ENCODE results near the gene PLEKHG4. TPM values are rescaled to one million over a fixed set of nuclear protein-coding genes. Genes with fewer than 3 reads are reported as not detected.

PLEKHG4 gene
- total and polyA plus RNA-seq, 9 of the 15 experiments (the other 6 are each of a cell fraction or from before 2014, with no cell fraction given), result 3.7 to 36.8 (median 17.9) TPM

DNA sequence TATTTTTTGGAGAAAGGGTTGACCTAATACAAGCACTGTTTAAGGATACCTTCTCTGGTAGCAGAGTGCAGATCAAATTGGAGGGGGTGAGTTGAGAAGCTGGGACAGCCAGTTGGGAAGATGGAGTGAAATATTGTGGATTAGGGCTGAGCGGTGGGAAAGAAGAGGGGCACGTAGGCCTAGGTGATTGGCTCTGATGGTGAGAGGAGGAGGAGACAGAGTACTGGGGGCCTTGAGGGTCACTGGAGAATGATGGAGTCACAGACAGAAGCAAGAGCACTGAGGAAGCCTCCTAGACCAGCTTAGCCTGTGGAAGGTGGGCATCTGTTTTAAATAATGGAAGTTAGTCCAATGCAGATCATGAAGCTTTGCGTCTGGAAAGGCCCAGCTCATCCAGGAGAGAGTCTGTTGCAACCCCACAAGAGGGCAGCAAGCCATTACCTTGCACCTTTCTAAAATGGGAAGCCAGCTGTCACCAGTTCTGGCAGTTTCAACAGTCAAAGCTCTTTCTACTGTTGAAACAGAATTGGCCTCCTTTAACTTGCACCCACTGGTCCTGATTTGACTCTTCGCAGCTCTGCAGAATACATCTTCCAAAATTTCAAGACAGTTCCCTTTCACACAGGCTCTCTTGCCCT, 18.8 kb upstream of the PLEKHG4 start:
- H3K4me1 ChIP-seq (replicated peaks in 1 of 2; ENCODE audit: control insufficient read depth in 2 of 2, insufficient read depth in 2 of 2, low read length in 2 of 2), result peaks cover 3 to 15% of the 10 kb centered on the region in 2 experiments; a peak in 3 of 5 replicates
- ATAC-seq (peak; percentile 92), FAIRE-seq (peak; percentile 98), DNase-seq (ENCODE audit: extremely low read depth in 1 of 4, low spot score in 3 of 4) (peak; percentile 29 to 79 (median 48))
- no peak overlapping the region for H3K4me3 ChIP-seq
- no peaks in the 10 kb centered on the region for H3K27me3 ChIP-seq (ENCODE audit: control insufficient read depth in 2 of 2, insufficient read depth in 2 of 2, low read length in 2 of 2)
- H3K4me2 ChIP-seq (ENCODE audit: insufficient read depth, low read length), result no peak overlapping the region
- peak overlapping the region; percentile 52; the same call in 1 of the 2 replicates for H2AFZ ChIP-seq (ENCODE audit: low read depth, low read length)
- WGBS (ENCODE audit: insufficient coverage, low coverage, missing lambda C conversion rate), result 31% methylated on average over 3 of the region's 4 CpGs
- POLR2A ChIA-PET, result interaction anchor here (0.6 to 1.6 kb wide), 8 partner anchors 28 to 301 kb away, joined by 3 to 4 read pairs (median 3); no protein-coding TSS in a partner anchor
- in situ Hi-C loops (cut with MboI), result no loop called here
- no peaks in the 10 kb centered on the region for H3K9me1 ChIP-seq (ENCODE audit: control insufficient read depth, insufficient read depth, low read length)
- intact Hi-C loops (cut with micrococcal nuclease), result loop anchor here (1.0 to 5.0 kb wide), 4 partner anchors 18 to 207 kb away; no protein-coding TSS in a partner anchor
- CTCF ChIA-PET (ENCODE audit: low intra/inter-chr PET ratio), result interaction anchor here (0.6 to 2.1 kb wide), 6 partner anchors 16 to 139 kb away, joined by 4 to 18 read pairs (median 6); partner anchors contain the start of gene PLEKHG4
- no peaks in the 10 kb centered on the region for H3K36me3 ChIP-seq (ENCODE audit: control insufficient read depth, insufficient read depth, low read length)
- no peaks in the 10 kb centered on the region for H3K9me3 ChIP-seq (replicated peaks; ENCODE audit: control insufficient read depth, insufficient read depth, low read depth, low read length)
- H3K27ac ChIP-seq (ENCODE audit: extremely low read depth, low read depth, low read length), result peak overlapping the region; percentile 37; the same call in 1 of the 3 replicates
- H3K9ac ChIP-seq (ENCODE audit: insufficient read depth in 1 of 2, low read depth in 2 of 2, low read length in 2 of 2), result no peak overlapping the region; a peak in 1 of 4 replicates
- no TSS peak for BruUV-seq (replicated peaks)
- H3K79me2 ChIP-seq (ENCODE audit: control insufficient read depth, insufficient read depth, low read length), result no peaks in the 10 kb centered on the region
- H4K20me1 ChIP-seq (replicated peaks; ENCODE audit: control insufficient read depth, insufficient read depth, low read length), result no peaks in the 10 kb centered on the region
- TF ChIP-seq, protein P1, sequence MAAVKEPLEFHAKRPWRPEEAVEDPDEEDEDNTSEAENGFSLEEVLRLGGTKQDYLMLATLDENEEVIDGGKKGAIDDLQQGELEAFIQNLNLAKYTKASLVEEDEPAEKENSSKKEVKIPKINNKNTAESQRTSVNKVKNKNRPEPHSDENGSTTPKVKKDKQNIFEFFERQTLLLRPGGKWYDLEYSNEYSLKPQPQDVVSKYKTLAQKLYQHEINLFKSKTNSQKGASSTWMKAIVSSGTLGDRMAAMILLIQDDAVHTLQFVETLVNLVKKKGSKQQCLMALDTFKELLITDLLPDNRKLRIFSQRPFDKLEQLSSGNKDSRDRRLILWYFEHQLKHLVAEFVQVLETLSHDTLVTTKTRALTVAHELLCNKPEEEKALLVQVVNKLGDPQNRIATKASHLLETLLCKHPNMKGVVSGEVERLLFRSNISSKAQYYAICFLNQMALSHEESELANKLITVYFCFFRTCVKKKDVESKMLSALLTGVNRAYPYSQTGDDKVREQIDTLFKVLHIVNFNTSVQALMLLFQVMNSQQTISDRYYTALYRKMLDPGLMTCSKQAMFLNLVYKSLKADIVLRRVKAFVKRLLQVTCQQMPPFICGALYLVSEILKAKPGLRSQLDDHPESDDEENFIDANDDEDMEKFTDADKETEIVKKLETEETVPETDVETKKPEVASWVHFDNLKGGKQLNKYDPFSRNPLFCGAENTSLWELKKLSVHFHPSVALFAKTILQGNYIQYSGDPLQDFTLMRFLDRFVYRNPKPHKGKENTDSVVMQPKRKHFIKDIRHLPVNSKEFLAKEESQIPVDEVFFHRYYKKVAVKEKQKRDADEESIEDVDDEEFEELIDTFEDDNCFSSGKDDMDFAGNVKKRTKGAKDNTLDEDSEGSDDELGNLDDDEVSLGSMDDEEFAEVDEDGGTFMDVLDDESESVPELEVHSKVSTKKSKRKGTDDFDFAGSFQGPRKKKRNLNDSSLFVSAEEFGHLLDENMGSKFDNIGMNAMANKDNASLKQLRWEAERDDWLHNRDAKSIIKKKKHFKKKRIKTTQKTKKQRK (IDR thresholded peaks at IDR 0.05; ENCODE audit: borderline replicate concordance, low read depth, low read length), result no peak
- TF ChIP-seq JUNB (CRISPR knock-in tag; conservative IDR thresholded peaks at IDR 0.05) (no peak), RBM14 (IDR thresholded peaks at IDR 0.05; ENCODE audit: borderline replicate concordance, insufficient read depth, low read depth, low read length) (no peak), ZBTB8A (IDR thresholded peaks at IDR 0.05; ENCODE audit: partially characterized antibody) (no peak), SREBF2 (CRISPR knock-in tag; IDR thresholded peaks at IDR 0.05) (no peak), ZNF133 (CRISPR knock-in tag; IDR thresholded peaks at IDR 0.05) (no peak), TOE1 (IDR thresholded peaks at IDR 0.05; ENCODE audit: borderline replicate concordance) (no peak), TOE1 (CRISPR knock-in tag; IDR thresholded peaks at IDR 0.05; ENCODE audit: borderline replicate concordance, low read depth) (no peak), E2F1 (CRISPR knock-in tag; IDR thresholded peaks at IDR 0.05) (no peak), ZNF143 (CRISPR knock-in tag; IDR thresholded peaks at IDR 0.05) (no peak), HNRNPK (IDR thresholded peaks at IDR 0.05; ENCODE audit: low read depth, low read length, poor library complexity, severe bottlenecking) (no peak), SMAD1 (IDR thresholded peaks at IDR 0.05; ENCODE audit: low read depth, low read length, partially characterized antibody) (no peak), C11orf30 (IDR thresholded peaks at IDR 0.05; ENCODE audit: low read depth) (no peak), ZNF12 (CRISPR knock-in tag; IDR thresholded peaks at IDR 0.05) (no peak)
- TF ChIP-seq, protein P2, sequence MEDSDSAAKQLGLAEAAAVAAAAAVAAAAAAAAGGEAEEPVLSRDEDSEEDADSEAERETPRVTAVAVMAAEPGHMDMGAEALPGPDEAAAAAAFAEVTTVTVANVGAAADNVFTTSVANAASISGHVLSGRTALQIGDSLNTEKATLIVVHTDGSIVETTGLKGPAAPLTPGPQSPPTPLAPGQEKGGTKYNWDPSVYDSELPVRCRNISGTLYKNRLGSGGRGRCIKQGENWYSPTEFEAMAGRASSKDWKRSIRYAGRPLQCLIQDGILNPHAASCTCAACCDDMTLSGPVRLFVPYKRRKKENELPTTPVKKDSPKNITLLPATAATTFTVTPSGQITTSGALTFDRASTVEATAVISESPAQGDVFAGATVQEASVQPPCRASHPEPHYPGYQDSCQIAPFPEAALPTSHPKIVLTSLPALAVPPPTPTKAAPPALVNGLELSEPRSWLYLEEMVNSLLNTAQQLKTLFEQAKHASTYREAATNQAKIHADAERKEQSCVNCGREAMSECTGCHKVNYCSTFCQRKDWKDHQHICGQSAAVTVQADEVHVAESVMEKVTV (CRISPR knock-in tag; IDR thresholded peaks at IDR 0.05), result peak; percentile 92
